ENCODE results near the gene ZSWIM6.

The ZSWIM6 gene

GRCh38 chr5:61576556-61576955 lies 244.5 kb downstream of the ZSWIM6 start:
- Histone ChIP-seq H3K9ac (ENCODE audit: low read length) (no peak overlapping the region), H3K27ac (ENCODE audit: low read length) (no peak overlapping the region), H2AFZ (ENCODE audit: low read length) (no peak overlapping the region), H3K4me3 (ENCODE audit: low read length) (no peak overlapping the region), H4K20me1 (ENCODE audit: insufficient read depth, low read length) (no peaks in the 10 kb centered on the region), H3F3A (ENCODE audit: insufficient read depth, low read length) (no peaks in the 10 kb centered on the region), H3K79me2 (ENCODE audit: low read length) (no peaks in the 10 kb centered on the region), H3K4me1 (ENCODE audit: low read length) (no peaks in the 10 kb centered on the region), H3K4me2 (ENCODE audit: low read depth, low read length) (no peak overlapping the region), H3K36me3 (replicated peaks; ENCODE audit: insufficient read depth, low read length) (no peaks in the 10 kb centered on the region), H3K9me2 (replicated peaks; ENCODE audit: insufficient read depth, low read length) (no peaks in the 10 kb centered on the region), H3K9me3 (replicated peaks; ENCODE audit: insufficient read depth, low read length) (no peaks in the 10 kb centered on the region), H3K27me3 (replicated peaks; ENCODE audit: insufficient read depth, low read length) (no peaks in the 10 kb centered on the region)
- no peak for TF ChIP-seq EZH2phosphoT487 (IDR thresholded peaks at IDR 0.05; ENCODE audit: low read length)
- TF ChIP-seq, protein P1, sequence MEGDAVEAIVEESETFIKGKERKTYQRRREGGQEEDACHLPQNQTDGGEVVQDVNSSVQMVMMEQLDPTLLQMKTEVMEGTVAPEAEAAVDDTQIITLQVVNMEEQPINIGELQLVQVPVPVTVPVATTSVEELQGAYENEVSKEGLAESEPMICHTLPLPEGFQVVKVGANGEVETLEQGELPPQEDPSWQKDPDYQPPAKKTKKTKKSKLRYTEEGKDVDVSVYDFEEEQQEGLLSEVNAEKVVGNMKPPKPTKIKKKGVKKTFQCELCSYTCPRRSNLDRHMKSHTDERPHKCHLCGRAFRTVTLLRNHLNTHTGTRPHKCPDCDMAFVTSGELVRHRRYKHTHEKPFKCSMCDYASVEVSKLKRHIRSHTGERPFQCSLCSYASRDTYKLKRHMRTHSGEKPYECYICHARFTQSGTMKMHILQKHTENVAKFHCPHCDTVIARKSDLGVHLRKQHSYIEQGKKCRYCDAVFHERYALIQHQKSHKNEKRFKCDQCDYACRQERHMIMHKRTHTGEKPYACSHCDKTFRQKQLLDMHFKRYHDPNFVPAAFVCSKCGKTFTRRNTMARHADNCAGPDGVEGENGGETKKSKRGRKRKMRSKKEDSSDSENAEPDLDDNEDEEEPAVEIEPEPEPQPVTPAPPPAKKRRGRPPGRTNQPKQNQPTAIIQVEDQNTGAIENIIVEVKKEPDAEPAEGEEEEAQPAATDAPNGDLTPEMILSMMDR (IDR thresholded peaks at IDR 0.05; ENCODE audit: low read length): no peak
- TF ChIP-seq EZH2 (optimal IDR thresholded peaks at IDR 0.05; ENCODE audit: low read depth, low read length): no peak
- no peak for DNase-seq

GRCh38 chr5:61578858-61579503 lies 246.9 kb downstream of the ZSWIM6 start:
- H3K27ac ChIP-seq (ENCODE audit: low read length): no peak overlapping the region
- TF ChIP-seq, protein P1 (IDR thresholded peaks at IDR 0.05; ENCODE audit: low read length): no peak
- TF ChIP-seq EZH2phosphoT487 (IDR thresholded peaks at IDR 0.05; ENCODE audit: low read length): no peak
- TF ChIP-seq EZH2 (optimal IDR thresholded peaks at IDR 0.05; ENCODE audit: low read depth, low read length): no peak
- no peaks in the 10 kb centered on the region for H3K4me1 ChIP-seq (ENCODE audit: low read length)
- no peaks in the 10 kb centered on the region for H3K36me3 ChIP-seq (replicated peaks; ENCODE audit: insufficient read depth, low read length)
- DNase-seq: no peak
- H4K20me1 ChIP-seq (ENCODE audit: insufficient read depth, low read length): no peaks in the 10 kb centered on the region
- no peaks in the 10 kb centered on the region for H3K9me3 ChIP-seq (replicated peaks; ENCODE audit: insufficient read depth, low read length)
- H2AFZ ChIP-seq (ENCODE audit: low read length): no peak overlapping the region
- H3F3A ChIP-seq (ENCODE audit: insufficient read depth, low read length): no peaks in the 10 kb centered on the region
- H3K4me2 ChIP-seq (ENCODE audit: low read depth, low read length): no peak overlapping the region
- H3K9ac ChIP-seq (ENCODE audit: low read length): no peak overlapping the region
- no peaks in the 10 kb centered on the region for H3K27me3 ChIP-seq (replicated peaks; ENCODE audit: insufficient read depth, low read length)
- no peaks in the 10 kb centered on the region for H3K79me2 ChIP-seq (ENCODE audit: low read length)
- no peaks in the 10 kb centered on the region for H3K9me2 ChIP-seq (replicated peaks; ENCODE audit: insufficient read depth, low read length)
- no peak overlapping the region for H3K4me3 ChIP-seq (ENCODE audit: low read length)

- no peaks in the 10 kb centered on the region for H3K9me3 ChIP-seq (replicated peaks; ENCODE audit: insufficient read depth, low read length)
- H3K9me2 ChIP-seq (replicated peaks; ENCODE audit: insufficient read depth, low read length): no peaks in the 10 kb centered on the region
- peak overlapping the region; percentile 27; the same call in 1 of the 2 replicates for H3K4me2 ChIP-seq (ENCODE audit: low read depth, low read length)
- no peaks in the 10 kb centered on the region for H3K4me1 ChIP-seq (ENCODE audit: low read length)
- no peaks in the 10 kb centered on the region for H3K27me3 ChIP-seq (replicated peaks; ENCODE audit: insufficient read depth, low read length)
- no peaks in the 10 kb centered on the region for H4K20me1 ChIP-seq (ENCODE audit: insufficient read depth, low read length)
- TF ChIP-seq EZH2phosphoT487 (IDR thresholded peaks at IDR 0.05; ENCODE audit: low read length) (no peak), EZH2 (optimal IDR thresholded peaks at IDR 0.05; ENCODE audit: low read depth, low read length) (no peak)
- TF ChIP-seq, protein P1 (IDR thresholded peaks at IDR 0.05; ENCODE audit: low read length): no peak
- no peak overlapping the region for H3K4me3 ChIP-seq (ENCODE audit: low read length)
- H3K9ac ChIP-seq (ENCODE audit: low read length): no peak overlapping the region
- no peak overlapping the region for H3K27ac ChIP-seq (ENCODE audit: low read length)
- no peak overlapping the region for H2AFZ ChIP-seq (ENCODE audit: low read length)
- H3K79me2 ChIP-seq (ENCODE audit: low read length): no peaks in the 10 kb centered on the region
- no peaks in the 10 kb centered on the region for H3K36me3 ChIP-seq (replicated peaks; ENCODE audit: insufficient read depth, low read length)
- no peak for DNase-seq
- H3F3A ChIP-seq (ENCODE audit: insufficient read depth, low read length): no peaks in the 10 kb centered on the region
Observed at GRCh38 chr5:61582205-61582820, 250.3 kb downstream of the ZSWIM6 start.
